LHCN-M2 (cell line): Measurements from ENCODE around the gene PODXL2. TPM values are rescaled to one million over a fixed set of nuclear protein-coding genes. Genes with fewer than 3 reads are reported as not detected.

Experiments
- DNase-seq: peaks from one replicate; pipeline ENCODE4 v3.0.0-alpha.2; 2012; ENCODE audit warnings: low read depth
- total RNA-seq: library from RNA; depleted of rRNA; stranded (reverse); fragments of >200 nt; gene quantifications from 2 replicates; pipeline ENCODE4 v1.2.3, GENCODE V29; 2014

PODXL2 gene
- total RNA-seq, 1 experiment from 2014 or later, result 6.1 TPM

GRCh38 chr3:127629467-127630403 lies 750 bp downstream of the PODXL2 start:
- DNase-seq, result no peak

DNA sequence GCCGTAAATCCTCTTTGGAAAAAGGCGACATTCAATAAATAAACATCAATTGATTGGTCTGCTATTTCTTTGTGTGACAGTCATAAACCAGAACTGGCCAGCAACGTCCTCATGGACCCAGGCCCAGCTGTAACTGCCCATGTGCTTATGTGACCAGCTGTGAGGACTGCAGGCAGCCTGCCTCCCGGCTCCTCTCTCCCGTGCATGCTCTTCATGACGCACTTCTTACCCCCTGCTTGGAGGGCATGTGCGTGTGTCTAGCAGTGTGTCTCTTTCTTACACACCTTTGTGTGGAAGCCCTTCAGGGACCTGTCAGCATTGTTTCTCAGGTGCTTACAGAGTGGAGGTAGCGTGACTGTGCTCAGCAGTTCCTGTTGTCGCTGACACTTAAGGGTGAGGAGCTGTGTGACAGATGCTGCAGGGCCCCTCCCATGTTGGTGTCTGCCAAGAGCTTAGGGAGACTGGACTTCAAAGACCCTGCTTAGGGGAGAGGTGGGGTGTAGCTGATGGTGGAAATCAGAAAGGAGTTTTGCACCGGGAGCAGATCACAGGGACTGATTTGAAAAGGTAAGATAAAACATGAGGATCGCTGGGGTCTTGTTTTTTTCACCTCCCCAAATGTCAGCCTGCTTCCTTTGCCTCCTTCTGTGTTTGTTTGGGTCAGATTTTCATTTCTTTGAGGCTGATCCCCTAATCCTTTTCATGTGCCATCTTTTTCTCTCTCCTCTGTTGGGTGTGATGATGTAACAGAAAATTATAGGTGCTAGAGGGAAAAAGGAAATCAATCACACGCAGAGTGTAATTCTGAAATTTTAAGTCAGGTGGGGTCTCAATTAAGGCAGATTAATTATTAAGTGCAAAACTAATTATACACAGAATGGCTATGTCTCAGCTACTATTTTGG lies 2.1 kb downstream of the PODXL2 start:
- DNase-seq, result no peak

- DNase-seq, result no peak
Measured at GRCh38 chr3:127632035-127632820, 3.2 kb downstream of the PODXL2 start.

DNA sequence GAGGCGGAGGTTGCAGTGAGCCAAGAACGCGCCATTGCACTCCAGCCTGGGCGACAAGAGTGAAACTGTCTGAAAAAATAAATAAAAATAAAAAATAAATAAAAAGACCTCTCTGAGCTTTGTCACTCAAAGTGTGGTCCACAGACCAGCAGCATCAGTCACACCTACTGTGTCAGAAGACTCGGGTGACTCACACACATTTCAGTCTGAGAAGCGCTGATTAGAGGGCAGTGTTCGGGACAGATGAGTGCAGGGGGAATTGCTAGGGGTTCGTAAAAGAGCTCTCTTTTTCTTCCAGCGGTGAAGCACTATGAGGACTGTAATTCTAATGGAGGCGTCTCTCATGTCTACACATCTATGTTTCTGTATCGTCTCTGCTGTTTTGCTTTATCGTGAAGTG lies 5.7 kb downstream of the PODXL2 start:
- no peak for DNase-seq

DNA sequence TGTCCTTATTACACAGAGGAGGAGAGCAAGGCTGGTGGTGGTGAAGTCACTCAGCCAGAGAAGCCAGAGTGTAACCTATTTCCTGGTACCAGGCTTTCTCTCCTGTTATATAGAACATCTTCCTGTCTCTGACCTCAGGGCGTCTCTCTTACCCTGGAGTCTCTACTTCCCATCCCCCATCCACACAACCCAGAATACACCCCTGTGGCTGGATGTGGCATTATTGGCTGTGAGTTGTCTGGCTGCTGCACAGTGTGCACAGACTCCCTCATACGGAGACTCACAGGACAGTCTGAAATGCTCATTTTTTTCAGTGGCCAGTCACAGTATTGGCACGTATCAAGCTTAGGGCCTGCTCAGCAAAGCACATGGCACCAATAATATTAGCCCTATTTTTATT lies 8.6 kb downstream of the PODXL2 start:
- peak; percentile 15 for DNase-seq

DNA sequence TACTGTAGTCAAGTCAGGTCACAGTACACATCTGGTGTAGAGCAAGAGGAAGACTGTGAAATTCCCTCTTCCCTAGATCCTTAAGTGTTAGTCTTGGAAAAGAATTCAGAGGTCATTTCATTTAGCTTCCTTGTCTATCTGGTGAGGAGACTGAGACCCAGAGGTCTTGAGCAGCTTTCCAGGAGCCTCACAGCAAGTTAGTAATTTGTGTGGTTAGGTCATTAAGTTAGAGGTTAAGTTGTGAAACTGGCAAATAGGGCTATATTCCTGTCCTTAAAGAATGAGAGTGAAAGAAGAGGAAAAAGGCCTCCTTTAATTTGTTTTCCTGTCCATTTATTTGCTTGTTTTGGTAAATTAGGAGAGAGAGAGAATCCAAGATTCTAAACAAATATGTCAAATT lies 9.0 kb downstream of the PODXL2 start:
- DNase-seq, result no peak

DNA sequence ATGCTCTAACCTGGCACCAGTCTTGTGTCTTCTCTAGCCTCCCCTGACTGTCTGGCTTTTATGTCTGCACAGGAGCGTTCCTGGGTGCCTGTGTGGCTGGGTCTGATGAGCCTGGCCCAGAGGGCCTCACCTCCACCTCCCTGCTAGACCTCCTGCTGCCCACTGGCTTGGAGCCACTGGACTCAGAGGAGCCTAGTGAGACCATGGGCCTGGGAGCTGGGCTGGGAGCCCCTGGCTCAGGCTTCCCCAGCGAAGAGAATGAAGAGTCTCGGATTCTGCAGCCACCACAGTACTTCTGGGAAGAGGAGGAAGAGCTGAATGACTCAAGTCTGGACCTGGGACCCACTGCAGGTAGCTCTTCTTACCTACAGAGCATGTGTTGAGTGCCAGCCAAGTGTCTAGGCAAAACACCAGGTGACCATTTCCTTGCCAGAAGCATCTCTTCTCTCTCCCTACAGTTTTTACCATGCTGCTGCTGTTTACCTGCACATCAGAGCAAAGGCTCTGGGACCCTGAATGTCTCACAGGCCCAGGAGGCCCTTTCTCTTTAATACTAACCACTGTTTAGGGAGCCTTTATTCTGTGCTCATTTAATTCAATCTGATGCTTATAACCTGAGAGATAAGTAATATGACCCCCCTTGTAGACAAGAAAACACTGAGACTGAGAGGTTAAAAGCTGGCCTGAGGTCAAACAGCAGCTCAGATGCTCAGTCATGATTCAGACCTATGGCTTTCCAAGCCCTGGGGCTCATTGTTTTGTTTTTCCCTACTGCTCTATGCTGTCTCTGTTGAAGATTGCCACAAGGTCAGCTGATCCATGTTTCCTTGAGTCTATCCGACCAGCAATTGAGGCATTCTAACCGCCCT lies 10.4 kb downstream of the PODXL2 start:
- peak; percentile 66 for DNase-seq

DNA sequence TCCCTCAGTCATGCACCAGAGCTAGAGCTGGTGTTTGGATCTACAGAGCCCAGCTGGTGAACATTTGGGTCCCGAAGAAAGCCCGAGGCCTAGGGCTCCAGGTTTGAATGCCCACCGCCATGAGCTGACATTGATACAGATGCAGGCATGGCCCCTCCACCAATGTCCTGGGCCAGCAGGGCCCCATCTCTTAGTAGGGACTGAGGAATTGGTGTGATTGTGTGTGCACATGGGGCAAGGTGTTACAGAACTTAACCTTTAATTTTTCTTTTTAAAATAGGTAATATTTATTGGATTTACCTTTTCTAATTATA lies 11.0 kb downstream of the PODXL2 start:
- no peak for DNase-seq

- no peak for DNase-seq
Measured at GRCh38 chr3:127644641-127645370, 15.8 kb downstream of the PODXL2 start.

GRCh38 chr3:127645371-127646015 lies 16.5 kb downstream of the PODXL2 start:
- no peak for DNase-seq

- no peak for DNase-seq
Measured at GRCh38 chr3:127646501-127647046, 17.6 kb downstream of the PODXL2 start.

GRCh38 chr3:127647166-127647844 lies 18.3 kb downstream of the PODXL2 start:
- no peak for DNase-seq

DNA sequence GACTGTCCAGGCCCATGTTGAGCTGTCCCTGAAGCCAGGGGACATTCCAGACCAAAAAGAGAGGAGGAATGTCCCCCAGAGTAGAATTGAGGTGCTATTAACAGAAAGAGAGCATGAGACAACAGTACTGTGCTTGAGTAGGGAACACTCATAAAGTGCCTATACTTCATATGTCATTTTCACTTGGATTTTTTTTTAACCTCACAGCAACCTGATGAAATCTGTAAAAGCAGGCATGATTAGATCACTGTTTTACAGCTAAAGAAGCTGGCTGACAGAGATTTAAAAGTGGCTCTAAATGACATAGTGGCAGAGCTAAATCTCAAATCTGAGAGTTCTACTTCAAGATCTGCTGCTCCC lies 18.8 kb downstream of the PODXL2 start:
- no peak for DNase-seq

DNA sequence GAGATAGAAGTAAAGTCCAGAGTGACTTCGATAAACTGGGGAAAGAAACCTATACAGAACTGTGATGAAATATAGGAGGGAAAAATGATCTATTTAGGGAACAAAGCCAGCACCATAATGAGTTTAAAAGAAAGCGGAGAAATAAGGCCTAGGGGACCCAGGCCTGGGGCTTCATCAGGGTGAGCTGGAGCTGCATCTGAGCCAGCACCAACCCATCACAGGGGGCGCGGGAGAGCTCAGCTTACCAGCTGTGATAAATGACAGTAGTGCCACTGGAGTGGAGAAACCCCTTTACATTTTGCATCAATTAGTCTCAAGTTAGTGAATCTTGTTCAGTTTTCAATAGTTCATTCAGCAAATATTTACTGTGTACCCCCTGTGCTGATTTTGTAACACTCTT lies 21.3 kb downstream of the PODXL2 start:
- no peak for DNase-seq

GRCh38 chr3:127651516-127652172 lies 22.7 kb downstream of the PODXL2 start:
- no peak for DNase-seq

GRCh38 chr3:127652246-127652995 lies 23.4 kb downstream of the PODXL2 start:
- peak; percentile 48 for DNase-seq

DNA sequence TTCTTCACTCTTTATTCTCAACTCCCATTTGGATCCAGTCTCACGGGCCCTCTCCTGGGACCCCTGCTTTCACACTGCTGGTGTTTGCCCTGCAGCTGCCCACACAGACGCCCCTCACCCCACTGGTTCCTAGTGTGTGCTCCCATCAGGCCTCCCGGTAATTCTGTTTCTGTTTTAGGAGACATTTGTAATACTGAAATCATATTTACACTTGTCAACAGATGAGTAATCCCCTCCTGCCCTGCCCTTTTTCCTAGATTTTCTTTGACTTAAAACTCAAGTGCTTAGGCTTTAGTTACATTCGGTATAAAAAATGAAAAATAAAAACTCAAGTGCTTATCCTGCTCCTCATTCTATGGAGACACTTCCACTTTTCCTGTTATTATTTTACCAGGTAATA lies 25.4 kb downstream of the PODXL2 start:
- DNase-seq, result no peak
